Heart left ventricle (tissue), 16 donors: ENCODE measurements around the gene EIF3D. TPM values are rescaled to one million over a fixed set of nuclear protein-coding genes. Genes with fewer than 3 reads are reported as not detected.

Source experiments
- ATAC-seq, 4 donors: fragments of 200-7000 bp; cut with Tn5 transposase; one replicate each; pipeline ENCODE4 v1.9.1; 2020 to 2022; ENCODE audit warnings: moderate library complexity in 4 of 4, mild to moderate bottlenecking in 3 of 4, moderate number of reproducible peaks in 1 of 4
- DNase-seq, 5 donors: peaks; one replicate each; pipeline ENCODE4 v3.0.0-alpha.2; 2020
- H3K27ac ChIP-seq, 12 donors: fragments of 200-600 bp; sonication (generic) in 4 of 12; one replicate each; pipeline versions ENCODE4 v1.5.0 to v1.8.0; 2016 to 2022; ENCODE audit warnings: mild to moderate bottlenecking in 2 of 12
- H3K27me3 ChIP-seq, 9 donors: fragments of 200-600 bp; sonication (generic) in 2 of 9; one replicate each; pipeline versions ENCODE4 v1.5.1 to v1.8.0; 2016 to 2022; ENCODE audit warnings: mild to moderate bottlenecking in 3 of 9
- H3K36me3 ChIP-seq, 9 donors: fragments of 200-600 bp; sonication (generic) in 2 of 9; one replicate each; pipeline versions ENCODE4 v1.5.0 to v1.8.0; 2018 to 2022; ENCODE audit warnings: mild to moderate bottlenecking in 2 of 9
- H3K4me1 ChIP-seq, 12 donors: fragments of 200-600 bp; sonication (generic) in 4 of 12; one replicate each; pipeline versions ENCODE4 v1.5.0 to v1.8.0; 2016 to 2022; ENCODE audit warnings: mild to moderate bottlenecking in 3 of 12
- H3K4me3 ChIP-seq, 12 donors: fragments of 200-600 bp; sonication (generic) in 4 of 12; one replicate each; pipeline versions ENCODE4 v1.5.0 to v1.8.0; 2017 to 2022; ENCODE audit warnings: mild to moderate bottlenecking in 9 of 12, moderate library complexity in 4 of 12
- H3K9me3 ChIP-seq, 12 donors: fragments of 200-600 bp; sonication (generic) in 4 of 12; one replicate each; pipeline versions ENCODE4 v1.5.0 to v1.8.0; 2016 to 2022; ENCODE audit warnings: mild to moderate bottlenecking in 1 of 12
- CTCF ChIP-seq, 12 donors: fragments of 200-600 bp; sonication (generic) in 4 of 12; IDR thresholded peaks; one replicate each; pipeline versions ENCODE4 v1.5.0 to v1.8.0; 2018 to 2022; ENCODE audit warnings: antibody characterized with exemption in 12 of 12, mild to moderate bottlenecking in 5 of 12
- POLR2A ChIP-seq, 2 donors: fragments of 450-650 bp; IDR thresholded peaks; one replicate each; pipeline ENCODE4 v1.6.1; 2017; ENCODE audit warnings: antibody characterized with exemption in 2 of 2, mild to moderate bottlenecking in 2 of 2, moderate library complexity in 2 of 2
- WGBS, 4 donors: extraction: QIAGEN DNeasy Blood & Tissue Kit in 2 of 4; methylation state at CpG; one replicate each; pipeline versions ENCODE4 v1.1.5 to v1.1.7; 2013 to 2018; 5-methylcytosine and 5-hydroxymethylcytosine counted together
- intact Hi-C, 10 donors: fragments of 100-400 bp; cut with DNase I; formaldehyde crosslinking; loops; one replicate each; pipeline versions ENCODE4 v1.11.1 to v1.14.2; 2022
- polyA plus RNA-seq, 2 donors: library from polyadenylated mRNA; stranded (reverse); fragments of 200-250 nt; gene quantifications; one replicate each; pipeline ENCODE4 v1.2.3, GENCODE V29; 2013
- total RNA-seq, 9 donors: library from RNA; depleted of rRNA in 2 of 9; stranded (reverse); fragments of >200 nt in 2 of 9; fragmentation: NEBNext Ultra II Directional in 3 of 9; extraction: Animal tissue kit (Norgen Biotek cat#: 25700) in 3 of 9; gene quantifications; one replicate each; pipeline versions ENCODE4 v1.1.0 to v1.2.4, GENCODE V29; 2016 to 2023
- donor health status: ischemic (EF 13 %, LVEDD 7.1; RV severe dilation, severe dysfunction).
- donor health status: healthy with polysubstance abuse.
- donor health status: DM: no; HTN: yes; CAD: no.
- donor health status: DM: no; HTN: no; CAD: no.
- donor health status: ischemic (EF 25% LVEDD 6.9; RV normal size, moderate dysfunction).
- donor health status: ischemic (EF 25% LVEDD 5.7; RV mildly dilated, moderate dysfunction).
- donor health status: healthy.
- donor health status: DM: yes; HTN: yes; CAD: no.
- donor health status: ischemic (EF 35%, LVEDD 5.7; RV mildly dilated, moderate dysfunction).
- donor health status: nonischemic (EF 11% LVEDD 7.7; RV severe dilation, severe dysfunction).
- donor health status: DM: yes; HTN: yes; CAD: no.
- donor health status: PGD.
- donor health status: ischemic (EF 29% LVEDD 5.4; RV normal size, mild dysfunction).
- donor health status: nonischemic (EF 23%, LVEDD 6.1; RV moderate dilation, normal function).

Gene EIF3D
- total and polyA plus RNA-seq, 11 donors: 73.6 to 206 (median 89.4) TPM

GRCh38 chr22:36480941-36481392 lies 48.0 kb downstream of the EIF3D start:
- peak overlapping the region; percentile 97 to 100 (median 99) for H3K27ac ChIP-seq
- WGBS, 4 donors: 9 to 13% (median 10%) methylated on average over 9 of the region's 9 CpGs
- no peaks in the 10 kb centered on the region for H3K27me3 ChIP-seq
- H3K4me1 ChIP-seq: peaks cover 0 to 28% (median 14%) of the 10 kb centered on the region in 12 donors
- DNase-seq (no peak), ATAC-seq (no peak)
- H3K9me3 ChIP-seq: no peaks in the 10 kb centered on the region
- intact Hi-C loops: loop anchor here in 5 of 10 donors (10.0 kb wide), 2 partner anchors 286 to 336 kb away; no protein-coding TSS in a partner anchor
- H3K36me3 ChIP-seq: peaks cover 0 to 47% (median 44%) of the 10 kb centered on the region in 9 donors
- TF ChIP-seq POLR2A (IDR thresholded peaks at IDR 0.05) (no peak), CTCF (IDR thresholded peaks at IDR 0.05) (no peak)
- peak overlapping the region; percentile 32 to 89 (median 76) for H3K4me3 ChIP-seq

GRCh38 chr22:36478966-36479365 lies 50.0 kb downstream of the EIF3D start:
- Histone ChIP-seq H3K27ac (peak overlapping the region in 1 of 12 donors; percentile 41), H3K4me1 (peaks cover 0 to 36% (median 22%) of the 10 kb centered on the region in 12 donors), H3K27me3 (no peaks in the 10 kb centered on the region), H3K36me3 (peaks cover 0 to 67% (median 64%) of the 10 kb centered on the region in 9 donors), H3K9me3 (no peaks in the 10 kb centered on the region), H3K4me3 (no peak overlapping the region)
- intact Hi-C loops: no loop called here
- DNase-seq (no peak), ATAC-seq (no peak)
- WGBS, 4 donors: 91 to 98% (median 96%) methylated on average over 4 of the region's 4 CpGs
- TF ChIP-seq POLR2A (IDR thresholded peaks at IDR 0.05) (no peak), CTCF (IDR thresholded peaks at IDR 0.05) (no peak)

- intact Hi-C loops: no loop called here
- TF ChIP-seq POLR2A (IDR thresholded peaks at IDR 0.05) (no peak), CTCF (IDR thresholded peaks at IDR 0.05) (no peak)
- Histone ChIP-seq H3K27ac (peak overlapping the region in 9 of 12 donors; percentile 12 to 97 (median 50)), H3K4me1 (peaks cover 0 to 28% (median 18%) of the 10 kb centered on the region in 12 donors), H3K4me3 (no peak overlapping the region), H3K27me3 (no peaks in the 10 kb centered on the region), H3K36me3 (peaks cover 0 to 98% (median 90%) of the 10 kb centered on the region in 9 donors), H3K9me3 (no peaks in the 10 kb centered on the region)
- DNase-seq (no peak), ATAC-seq (no peak)
- WGBS, 4 donors: 95 to 97% (median 97%) methylated on average over 6 of the region's 6 CpGs
Measured at GRCh38 chr22:36475341-36475740, 53.6 kb downstream of the EIF3D start.

- Histone ChIP-seq H3K27me3 (no peaks in the 10 kb centered on the region), H3K27ac (peak overlapping the region in 1 of 12 donors; percentile 97), H3K4me3 (no peak overlapping the region), H3K4me1 (peaks cover 0 to 46% (median 38%) of the 10 kb centered on the region in 12 donors), H3K9me3 (no peaks in the 10 kb centered on the region), H3K36me3 (peaks cover 0 to 72% (median 68%) of the 10 kb centered on the region in 9 donors)
- 75 to 87% (median 84%) methylated on average over 12 to 13 of the region's 13 CpGs for WGBS, 4 donors
- DNase-seq: no peak
- no peak for ATAC-seq
- intact Hi-C loops: loop anchor here in 3 of 10 donors (5.0 kb wide), 2 partner anchors 150 to 170 kb away; no protein-coding TSS in a partner anchor
- TF ChIP-seq POLR2A (IDR thresholded peaks at IDR 0.05) (no peak), CTCF (IDR thresholded peaks at IDR 0.05) (no peak)
Measured at GRCh38 chr22:36472689-36473088, 56.3 kb downstream of the EIF3D start.
